Measurements from ENCODE around the gene SEPSECS.
"Not testable (repeated sequence)": the region's sequence is repeated elsewhere in the genome, so short reads cannot be mapped to it uniquely, and the experiment has no call there.

Gene SEPSECS

DNA sequence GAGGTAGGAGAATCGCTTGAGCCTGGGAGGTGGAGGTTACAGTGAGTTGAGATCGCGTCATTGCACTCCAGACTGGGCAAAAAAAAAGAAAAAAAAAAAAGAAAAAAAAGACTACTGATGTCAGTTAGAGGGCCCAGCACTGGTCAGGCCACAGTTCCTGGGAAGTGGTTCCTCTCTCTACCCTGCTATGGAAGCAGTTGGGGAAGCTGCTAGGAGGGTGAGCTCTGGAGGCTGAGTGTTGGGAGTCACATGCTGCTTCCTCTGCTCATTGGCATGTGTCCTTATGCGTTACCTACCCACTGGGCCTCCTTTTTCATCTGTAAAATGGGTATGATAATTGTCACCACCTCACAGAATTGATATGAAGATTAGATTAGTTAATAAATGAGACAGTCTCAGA lies 50.7 kb downstream of the SEPSECS start:
- DNase-seq (ENCODE audit: low read depth) = no peak

DNA sequence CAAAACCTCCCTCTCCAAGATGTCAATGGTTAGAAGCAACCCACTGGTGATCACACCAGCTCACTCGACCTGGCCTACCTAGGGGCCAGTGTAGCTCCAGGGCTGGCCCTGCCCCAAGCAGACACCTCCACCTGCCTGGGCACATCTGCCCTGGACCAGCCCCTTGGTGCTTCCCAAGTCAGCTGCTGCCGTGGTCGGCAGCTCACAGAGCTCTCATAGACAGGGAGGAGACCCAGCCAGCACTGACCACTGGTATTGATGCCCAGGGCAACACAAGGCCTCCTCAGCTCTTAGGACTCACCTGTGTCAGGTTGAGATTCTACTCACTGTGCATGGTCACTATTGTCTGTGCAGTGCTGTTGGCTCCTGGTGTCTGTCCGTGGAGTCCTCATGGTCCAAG lies 51.7 kb downstream of the SEPSECS start:
- no peak for DNase-seq (ENCODE audit: low read depth)

DNA sequence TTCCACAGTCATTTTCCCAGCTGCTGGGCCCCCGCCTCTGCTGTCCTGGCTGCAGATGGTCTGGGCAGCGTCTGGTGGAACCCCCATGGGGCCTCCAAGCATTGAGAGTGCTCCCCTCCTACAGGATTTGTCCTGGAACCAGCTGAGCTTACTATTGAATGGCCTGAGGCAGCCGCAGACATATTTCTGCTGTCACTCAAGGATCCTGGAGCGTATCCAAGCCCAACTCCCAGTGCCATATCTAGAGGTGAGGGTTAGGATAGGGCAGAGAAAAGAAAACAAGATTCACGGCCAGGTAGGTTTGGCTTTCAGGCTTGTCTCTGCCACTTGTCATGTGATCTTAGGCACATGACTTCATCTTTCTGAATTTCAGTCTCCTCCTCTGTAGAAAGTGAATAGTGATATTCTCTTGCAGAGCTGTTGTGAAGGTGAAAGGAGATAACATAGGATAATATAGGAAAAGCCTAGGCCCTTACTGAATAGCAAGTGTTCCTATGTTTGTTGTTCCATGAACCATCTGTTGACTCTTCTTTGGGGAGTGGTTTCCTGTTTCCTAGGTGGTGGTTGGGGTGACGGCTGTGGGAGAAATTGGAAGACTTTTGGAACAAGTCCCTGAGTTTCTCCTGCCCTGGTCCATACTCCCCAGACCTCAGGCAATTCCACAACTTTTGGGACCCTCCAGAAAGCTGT lies 52.3 kb downstream of the SEPSECS start:
- DNase-seq (ENCODE audit: low read depth) = no peak

DNA sequence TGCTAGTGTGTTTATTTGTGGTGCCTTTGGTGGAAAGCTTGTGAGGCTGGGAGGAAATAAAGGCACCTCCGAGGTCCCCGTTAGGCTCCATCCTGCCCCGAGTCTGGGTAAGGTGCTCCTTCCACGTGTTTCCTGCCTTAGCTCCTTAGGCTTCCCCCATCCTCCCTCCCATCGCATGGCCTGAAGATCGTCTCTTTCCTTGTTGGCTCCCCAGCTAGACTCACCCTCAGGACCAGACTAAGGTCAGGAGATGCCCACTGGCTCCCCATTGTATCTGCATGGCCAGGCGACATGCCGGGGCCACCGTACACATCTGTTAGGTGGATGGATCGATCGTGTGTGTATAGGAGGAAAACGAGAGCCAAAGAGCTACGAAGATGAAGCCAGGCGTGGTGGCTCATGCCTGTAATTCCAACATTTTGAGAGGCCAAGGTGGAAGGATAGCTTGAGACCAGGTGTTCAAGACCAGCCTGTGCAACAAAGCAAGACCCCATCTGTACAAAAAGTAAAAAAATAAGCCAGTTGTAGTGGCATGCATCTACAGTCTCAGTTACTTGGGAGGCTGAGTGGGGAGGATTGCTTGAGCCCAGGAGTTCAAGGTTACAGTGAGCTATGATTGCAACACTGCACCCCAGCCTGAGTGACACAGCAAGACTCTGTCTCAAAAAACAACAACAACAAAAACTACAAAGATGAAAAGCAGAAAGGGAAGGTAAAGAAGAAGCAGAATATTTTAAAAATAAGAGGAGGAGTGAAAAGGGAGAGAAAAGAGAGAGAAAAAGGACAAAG lies 53.7 kb downstream of the SEPSECS start:
- no peak for DNase-seq (ENCODE audit: low read depth)

DNA sequence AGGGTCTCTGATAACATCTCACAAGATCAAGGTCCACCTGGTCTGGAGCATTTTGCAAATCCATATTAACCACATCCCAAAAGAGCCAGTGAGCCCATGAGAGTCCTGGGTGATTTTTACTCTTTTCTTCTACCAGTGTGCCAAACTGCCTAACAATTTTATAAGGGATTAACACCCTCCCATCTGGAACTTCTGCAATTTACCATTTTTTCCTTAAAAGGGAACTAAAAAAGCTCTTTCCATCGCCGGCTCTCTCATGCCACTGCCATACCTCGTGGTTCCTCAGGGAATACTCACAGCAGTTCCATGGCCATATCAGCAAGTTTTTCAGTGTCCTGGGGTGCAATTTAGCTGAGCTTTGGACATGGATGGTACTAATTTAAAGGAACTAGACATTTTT lies 55.7 kb downstream of the SEPSECS start:
- DNase-seq (ENCODE audit: low read depth) = no peak

DNA sequence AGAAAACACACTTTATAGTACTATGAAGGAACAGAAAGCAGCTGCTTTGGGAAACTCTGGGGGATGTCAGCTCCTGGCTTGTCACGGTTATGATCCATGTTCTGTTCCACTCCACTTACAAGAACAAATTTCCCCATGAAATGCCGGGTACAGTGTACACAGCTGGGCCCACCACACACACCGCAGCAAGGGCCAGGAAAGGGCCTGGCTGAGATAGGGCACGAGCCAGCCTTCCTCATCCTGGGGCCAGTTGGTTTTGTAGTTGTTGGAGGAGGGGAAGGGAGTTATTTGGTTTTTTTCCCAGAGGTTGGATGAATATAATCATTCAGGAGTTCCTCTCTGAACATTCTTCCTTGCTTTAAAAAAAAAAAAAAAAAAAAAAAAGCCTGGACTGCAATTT lies 56.8 kb downstream of the SEPSECS start:
- no peak for DNase-seq (ENCODE audit: low read depth)

DNA sequence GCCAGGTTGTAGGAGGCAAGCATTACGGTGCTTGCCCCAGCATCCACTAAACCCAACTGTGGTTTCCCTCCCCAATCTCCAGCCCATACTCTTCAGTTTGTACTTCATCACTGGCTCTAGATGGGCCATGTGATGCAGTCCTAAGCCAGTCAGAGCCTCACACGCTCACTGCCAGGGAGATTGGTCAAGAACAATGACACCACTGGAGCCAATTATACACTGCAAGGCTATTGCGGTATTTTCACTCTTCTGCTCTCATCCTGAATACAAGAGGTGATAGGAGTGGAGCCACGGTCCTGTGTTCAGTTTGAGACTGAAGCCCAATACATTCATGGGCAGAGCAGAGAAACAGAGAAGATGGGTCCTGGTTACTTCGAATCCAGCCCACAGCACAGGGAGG lies 58.4 kb downstream of the SEPSECS start:
- DNase-seq (ENCODE audit: low read depth) = no peak

DNA sequence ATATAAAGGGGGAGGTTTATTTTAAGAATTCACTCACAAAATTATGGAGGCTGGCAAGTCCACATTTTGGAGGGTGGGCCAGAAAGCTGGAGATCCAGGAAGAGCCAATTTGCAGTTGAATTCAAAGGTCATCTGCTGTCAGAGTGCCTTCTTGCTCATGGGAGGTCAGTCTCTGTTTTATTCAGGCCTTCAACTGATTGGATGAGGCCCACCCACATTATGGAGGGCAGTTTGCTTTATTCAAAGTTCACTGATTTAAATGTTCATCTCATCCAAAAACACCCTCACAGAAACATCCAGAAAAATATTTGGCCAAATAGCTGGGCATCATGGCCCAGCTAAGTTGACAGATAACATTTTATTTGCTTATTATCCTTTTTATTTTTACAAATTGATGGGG lies 59.5 kb downstream of the SEPSECS start:
- no peak for DNase-seq (ENCODE audit: low read depth)

DNA sequence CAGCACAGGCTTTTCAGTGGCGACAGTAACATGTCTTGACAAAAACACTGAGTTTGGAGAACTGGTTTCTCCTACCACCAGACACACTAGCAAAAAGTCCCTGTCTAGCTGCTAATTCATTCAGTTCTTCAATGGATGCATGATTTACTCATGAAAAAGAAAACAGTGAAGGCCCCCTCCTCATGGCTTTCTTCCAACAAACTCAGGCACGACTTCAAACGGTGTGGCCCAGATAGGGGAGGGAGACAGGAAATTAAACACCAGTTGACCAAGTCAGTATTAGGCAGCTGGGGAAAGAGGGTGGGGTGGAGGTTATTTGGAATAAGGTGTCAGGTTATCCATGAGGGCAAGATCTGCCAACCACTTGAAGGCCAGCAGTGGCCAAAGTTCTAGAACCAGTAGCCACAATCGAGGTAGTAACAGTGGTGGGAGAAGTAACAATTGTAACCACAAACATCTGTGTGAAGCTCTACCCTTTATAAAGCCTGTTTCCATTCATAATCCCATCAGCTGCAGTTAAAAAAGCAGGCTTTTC lies 60.2 kb downstream of the SEPSECS start:
- DNase-seq (ENCODE audit: low read depth) = no peak

DNA sequence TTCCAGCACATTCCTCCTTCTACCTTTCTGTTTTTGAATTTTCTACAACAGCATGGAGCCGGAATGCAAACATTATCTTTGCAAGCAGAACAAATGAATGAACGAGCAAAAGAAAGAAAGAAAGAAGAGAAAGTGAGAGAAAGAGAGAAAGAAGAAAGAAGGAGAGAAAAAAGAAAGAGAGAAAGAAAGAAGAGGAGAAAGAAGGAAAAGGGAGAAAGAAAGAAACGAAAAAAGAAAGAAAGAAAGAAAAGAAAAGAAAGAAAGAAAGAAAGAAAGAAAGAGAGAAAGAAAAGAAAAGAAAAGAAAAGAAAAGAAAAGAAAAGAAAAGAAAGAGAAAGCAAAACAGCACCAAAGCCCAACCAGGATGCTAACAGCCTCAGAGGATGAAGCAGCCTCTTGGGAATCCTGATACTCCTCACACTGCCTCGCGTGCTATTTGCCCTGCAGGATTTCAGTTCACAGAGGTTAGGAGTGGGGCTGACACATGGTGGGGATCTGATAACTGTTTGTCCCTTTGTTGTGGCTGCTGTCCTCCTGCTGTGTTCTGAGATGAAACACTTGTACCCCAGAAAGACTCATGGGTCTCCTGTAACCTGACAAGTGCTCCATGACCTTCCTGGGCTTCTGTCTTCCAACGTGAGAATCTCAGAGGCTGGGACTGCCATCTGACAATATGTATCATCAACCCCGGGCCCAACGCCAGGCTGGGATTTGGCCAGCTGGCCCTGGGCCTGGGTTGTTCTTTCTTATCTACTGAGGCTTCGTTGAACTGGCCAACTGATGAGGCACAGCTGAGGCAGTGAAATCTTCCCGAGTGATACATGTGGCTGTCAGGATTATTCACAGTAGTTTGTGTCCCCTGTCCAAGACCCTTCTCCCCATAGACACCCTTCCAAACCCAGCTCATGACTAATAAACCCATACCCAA lies 61.0 kb downstream of the SEPSECS start:
- DNase-seq (ENCODE audit: low read depth) = no peak

DNA sequence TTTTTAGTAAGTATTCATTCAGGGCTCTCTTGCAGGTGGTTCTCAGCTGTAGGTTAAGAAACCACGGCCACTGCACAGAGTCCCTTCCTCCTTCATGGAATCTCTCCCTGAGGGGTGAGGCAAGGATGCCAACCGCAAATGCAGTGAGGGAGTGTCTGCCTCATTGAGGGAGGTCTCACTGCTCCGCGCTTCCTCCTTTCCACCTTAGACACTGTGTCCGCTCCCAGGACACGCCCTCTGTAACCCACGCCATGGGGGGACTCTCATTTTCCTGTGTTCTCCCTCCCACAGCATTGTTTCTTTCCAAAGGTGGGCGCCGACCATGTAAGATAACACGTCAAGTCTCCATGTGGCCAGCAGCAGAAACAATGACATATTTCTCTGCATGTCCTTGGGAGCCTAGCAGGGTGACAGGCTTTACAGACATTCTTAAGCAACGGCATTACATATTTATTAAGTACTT lies 63.2 kb downstream of the SEPSECS start:
- DNase-seq (ENCODE audit: low read depth) = no peak

DNA sequence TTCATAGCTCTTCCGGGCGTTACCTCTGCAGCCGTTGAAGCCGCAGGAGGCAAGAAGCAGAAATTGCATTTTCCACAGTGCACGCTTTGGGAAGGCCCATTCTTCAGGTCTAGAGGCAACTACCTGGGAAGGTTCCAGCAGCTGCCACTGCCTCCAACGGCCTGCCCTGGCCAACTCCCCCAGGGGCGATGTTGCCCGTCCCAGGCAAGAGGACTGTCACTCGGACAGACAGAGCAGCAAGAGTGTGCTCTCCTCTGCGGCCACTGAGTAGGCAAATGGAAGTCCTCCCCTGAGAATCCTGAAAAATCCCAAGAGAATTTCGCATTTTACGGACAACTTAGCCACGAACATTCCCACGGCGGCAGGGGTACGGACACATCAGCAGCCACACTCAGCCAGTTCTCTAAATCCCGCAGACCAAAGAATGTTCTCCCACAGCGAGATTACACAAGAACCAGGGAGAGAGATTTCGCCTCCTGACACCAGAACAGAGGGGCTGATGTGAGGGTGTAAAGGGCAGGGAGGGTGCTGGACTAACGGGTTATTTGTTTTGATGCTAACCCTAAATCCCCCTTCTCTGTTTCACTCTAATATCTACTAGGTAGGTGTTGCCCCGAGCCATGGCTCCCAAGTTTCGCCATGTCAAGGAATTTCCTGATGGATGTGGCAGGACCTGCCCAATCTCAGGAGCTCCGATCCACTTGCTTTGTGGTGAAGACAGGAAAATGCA lies 63.8 kb downstream of the SEPSECS start:
- no peak for DNase-seq (ENCODE audit: low read depth)

DNA sequence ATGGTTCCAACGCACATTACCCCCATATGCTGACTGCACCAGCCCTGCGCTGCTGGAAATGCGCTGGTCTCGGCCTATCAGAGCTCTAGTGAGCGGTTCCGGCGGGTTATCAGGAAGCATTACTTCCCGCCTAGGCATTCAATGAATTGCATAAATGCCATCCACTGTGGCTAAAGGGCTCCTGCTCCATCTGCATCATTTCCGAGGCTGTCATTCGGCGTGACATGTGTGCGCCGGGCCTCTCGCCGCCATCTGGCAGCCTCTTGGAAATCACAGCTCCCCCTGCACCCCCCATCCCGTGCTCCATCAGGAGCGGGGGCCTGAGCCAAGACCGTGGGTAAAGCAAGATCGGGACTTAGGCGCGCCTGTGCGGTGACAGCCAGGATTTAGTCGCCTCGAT lies 64.4 kb downstream of the SEPSECS start:
- no peak for DNase-seq (ENCODE audit: low read depth)

DNA sequence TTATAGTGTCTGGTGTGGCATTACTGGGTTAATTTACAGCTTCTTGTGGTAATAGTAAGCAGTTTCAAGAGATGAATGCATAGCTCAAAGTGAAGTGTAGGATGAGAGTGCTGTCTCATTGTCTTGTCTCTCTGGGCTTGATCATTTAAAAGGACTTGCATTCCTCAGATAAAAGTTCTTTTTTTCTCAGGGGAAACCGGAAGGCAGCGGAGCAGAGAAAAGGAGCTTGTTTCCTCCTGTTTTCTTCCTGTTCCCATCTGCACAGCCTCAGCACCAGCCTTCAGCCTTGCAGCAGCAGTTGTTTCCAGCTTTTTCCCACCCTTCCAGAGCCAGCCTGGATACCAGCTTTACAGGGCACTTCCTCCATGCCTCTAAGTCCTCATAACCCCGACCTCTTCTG lies 68.1 kb downstream of the SEPSECS start:
- no peak for DNase-seq (ENCODE audit: low read depth)

DNA sequence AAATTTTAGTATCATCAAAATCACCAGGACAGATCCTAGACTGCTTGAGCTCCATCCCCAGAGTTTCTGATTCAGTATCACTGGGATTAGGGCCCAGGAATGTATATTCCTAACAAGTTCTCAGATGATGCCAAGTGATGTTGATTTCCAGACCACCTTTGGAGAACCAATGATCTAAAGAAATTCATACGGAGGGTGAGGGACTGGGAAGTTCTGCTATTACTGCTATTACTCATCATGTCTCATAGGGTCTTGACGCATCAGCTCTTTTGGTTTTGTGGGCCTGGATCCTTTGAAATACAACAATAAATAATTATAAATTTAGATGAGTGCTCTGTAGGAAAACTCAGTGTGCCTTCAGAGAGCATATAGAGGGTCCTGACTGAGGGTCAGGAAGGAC lies 69.7 kb downstream of the SEPSECS start:
- DNase-seq (ENCODE audit: low read depth) = no peak

DNA sequence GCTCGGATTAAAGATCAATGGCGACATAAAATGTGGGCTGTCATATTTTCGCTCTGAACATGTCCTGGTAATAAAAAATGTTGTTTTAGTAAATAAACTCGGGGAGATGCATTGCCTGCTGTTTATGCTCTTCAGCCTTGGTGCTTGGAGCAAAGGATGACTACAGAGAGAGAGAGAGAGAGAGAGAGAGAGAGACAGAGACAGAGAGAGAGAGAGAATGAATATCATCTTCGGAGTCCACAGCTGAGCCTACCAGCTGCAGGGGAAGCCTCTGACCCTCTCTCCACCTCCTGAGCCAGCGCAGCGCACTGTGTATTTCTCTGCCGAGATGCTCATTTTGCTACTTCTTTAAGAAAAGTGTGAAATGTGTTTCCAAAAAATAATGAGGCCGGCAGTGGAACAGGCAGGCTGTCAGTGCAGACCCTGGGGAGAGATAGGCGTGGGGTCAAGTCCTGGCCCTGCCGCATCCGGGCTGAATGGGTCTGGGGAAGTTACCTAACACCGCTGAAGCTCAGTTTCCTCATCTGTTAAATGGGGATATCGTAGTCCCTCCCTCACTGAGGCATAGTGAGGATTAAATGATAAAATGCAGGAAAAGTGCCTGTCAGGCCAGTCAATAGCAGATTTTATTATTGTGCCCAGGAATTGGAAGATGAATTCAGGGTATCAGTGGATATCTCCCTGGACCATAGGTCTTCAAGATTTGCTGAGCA lies 71.0 kb downstream of the SEPSECS start:
- DNase-seq (ENCODE audit: low read depth) = no peak

DNA sequence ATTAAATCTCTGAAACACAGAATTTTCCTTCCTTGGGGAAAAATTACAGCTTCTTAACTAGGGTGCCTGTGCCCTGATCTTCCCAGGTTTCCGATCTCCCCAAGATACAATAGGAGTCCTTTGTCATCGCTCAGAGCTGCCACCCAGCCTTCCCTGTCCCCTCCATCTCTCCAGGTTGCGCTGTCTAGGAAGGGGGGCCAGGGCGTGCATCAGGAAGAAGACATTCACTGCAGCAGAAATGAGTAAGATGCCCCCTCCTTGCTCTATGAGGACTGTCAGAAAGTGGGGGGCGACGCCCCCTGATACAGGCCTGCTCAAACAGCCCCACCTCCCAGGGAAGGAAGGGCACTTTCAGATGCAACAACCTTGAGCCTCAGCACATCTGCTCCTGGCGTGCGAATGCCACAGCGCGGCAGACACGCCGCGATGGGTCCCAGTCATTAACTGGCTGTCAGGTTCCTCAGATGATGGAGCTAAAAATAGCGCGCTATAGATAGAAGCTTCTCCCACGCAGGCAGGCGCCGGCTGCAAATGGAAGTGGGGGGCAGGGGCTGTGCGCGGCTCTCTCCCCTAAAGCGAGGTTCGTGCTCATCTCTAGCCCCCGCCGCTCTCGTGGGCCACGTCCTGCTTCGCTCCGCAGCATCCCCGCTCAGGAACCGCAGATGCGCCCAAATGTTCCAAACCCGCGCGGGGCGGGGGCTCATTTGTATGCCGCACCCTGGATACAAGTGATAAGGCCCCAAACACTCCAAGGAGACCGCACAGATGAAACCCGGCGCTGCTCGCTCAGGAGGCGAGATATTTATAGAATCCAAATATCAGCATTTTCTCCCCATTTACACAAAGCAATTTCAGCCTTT lies 71.9 kb downstream of the SEPSECS start:
- DNase-seq (ENCODE audit: low read depth) = no peak

DNA sequence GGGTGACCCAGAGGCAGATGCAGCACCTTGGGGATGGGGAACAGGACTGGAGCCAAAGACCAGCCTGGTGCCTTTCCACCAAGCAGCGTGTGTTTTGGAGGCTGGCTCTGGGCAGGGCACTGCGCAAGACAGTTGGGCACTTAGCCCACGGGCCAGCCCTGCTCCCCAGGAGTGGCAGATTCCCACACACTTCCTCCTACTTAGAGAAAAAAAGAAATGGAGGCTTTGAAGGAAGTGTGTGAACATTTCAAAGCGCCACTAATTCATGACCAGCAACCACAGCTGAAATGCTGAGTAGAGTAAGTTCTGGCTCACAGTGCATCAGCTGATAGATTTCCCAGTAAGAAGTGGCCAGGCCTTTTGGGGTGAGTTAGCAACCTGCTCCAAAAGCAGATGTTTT lies 74.6 kb downstream of the SEPSECS start:
- no peak for DNase-seq (ENCODE audit: low read depth)

DNA sequence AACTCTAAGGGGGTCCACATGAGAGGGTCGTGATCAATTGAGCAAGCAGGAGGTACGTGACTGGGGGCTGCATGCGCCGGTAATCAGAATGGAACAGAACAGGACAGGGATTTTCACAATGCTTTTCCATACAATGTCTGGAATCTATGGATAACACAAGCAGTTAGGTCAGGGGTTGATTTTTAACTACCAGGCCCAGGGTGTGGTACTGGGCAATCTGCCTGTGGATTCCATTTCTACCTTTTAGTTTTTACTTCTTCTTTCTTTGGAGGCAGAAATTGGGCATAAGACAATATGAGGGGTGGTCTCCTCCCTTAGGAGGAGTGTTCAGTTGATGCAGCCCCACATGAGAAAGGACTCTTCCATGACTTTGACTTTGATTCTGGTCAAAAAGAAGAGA lies 76.8 kb downstream of the SEPSECS start:
- DNase-seq (ENCODE audit: low read depth) = not testable (repeated sequence)

DNA sequence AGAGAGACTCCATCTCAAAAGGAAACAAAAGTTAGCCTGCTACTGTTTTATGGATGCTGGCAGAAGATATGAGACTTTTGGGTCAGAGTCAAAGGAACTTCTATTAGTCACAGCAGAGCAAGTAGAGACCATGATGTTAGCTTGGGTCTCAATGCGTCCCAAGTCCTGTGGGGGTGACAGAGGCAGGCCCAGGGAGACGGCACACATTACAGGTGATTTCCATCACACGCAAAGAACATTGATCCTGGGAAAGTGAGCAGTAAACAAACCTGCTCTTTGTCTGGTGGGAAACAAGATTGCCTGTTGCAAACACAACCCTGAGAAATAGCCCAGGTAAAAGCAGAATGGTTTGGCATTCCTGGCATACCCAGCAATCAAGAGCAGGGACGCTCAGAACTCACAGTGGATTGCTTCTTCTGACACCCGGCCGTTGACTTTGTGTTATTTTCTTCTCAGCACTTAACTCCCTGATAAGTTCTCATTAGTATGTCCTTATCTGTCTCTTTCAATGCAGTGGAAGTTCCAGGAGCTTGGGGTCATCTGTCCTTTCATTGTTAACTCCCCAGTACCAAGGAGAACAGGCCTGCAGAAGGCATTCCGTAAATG lies 78.3 kb downstream of the SEPSECS start:
- DNase-seq (ENCODE audit: low read depth) = no peak
